Measurements from ENCODE around the gene TSNAXIP1. TPM values are rescaled to one million over a fixed set of nuclear protein-coding genes. Genes with fewer than 3 reads are reported as not detected.

TSNAXIP1 gene
- polyA plus RNA-seq, 1 donor (not counting 4 experiments of a cell fraction or from before 2014, with no cell fraction given) = 0.54 TPM

DNA sequence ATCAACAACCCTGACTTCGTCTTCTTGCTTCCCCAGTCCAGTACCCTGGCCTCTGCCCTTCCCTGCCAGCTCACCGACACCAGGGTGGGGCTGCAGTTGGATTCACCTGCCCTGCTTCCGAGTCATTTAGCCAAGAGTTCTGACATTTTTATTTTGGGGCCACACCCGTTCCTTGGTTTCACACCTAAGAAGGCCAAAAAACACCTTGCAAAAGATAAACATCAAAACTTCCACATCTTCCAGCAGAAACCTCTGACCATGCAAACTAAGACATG lies 45.8 kb upstream of the TSNAXIP1 start:
- no peak overlapping the region for H2AFZ ChIP-seq (ENCODE audit: control insufficient read depth, low read length)
- no peak overlapping the region for H3K27ac ChIP-seq (ENCODE audit: control insufficient read depth, insufficient read depth, low read length)
- peaks cover 6% of the 10 kb centered on the region for H4K20me1 ChIP-seq (ENCODE audit: control insufficient read depth, extremely low read depth, insufficient read depth, low read length)
- dilution Hi-C loops (cut with MboI; ENCODE audit: extremely low pct_ligation_motif_present, low sequenced_read_pairs) = no loop called here
- TF ChIP-seq EZH2 (IDR thresholded peaks at IDR 0.05; ENCODE audit: low read length) = no peak
- TF ChIP-seq, protein P1, sequence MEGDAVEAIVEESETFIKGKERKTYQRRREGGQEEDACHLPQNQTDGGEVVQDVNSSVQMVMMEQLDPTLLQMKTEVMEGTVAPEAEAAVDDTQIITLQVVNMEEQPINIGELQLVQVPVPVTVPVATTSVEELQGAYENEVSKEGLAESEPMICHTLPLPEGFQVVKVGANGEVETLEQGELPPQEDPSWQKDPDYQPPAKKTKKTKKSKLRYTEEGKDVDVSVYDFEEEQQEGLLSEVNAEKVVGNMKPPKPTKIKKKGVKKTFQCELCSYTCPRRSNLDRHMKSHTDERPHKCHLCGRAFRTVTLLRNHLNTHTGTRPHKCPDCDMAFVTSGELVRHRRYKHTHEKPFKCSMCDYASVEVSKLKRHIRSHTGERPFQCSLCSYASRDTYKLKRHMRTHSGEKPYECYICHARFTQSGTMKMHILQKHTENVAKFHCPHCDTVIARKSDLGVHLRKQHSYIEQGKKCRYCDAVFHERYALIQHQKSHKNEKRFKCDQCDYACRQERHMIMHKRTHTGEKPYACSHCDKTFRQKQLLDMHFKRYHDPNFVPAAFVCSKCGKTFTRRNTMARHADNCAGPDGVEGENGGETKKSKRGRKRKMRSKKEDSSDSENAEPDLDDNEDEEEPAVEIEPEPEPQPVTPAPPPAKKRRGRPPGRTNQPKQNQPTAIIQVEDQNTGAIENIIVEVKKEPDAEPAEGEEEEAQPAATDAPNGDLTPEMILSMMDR (optimal IDR thresholded peaks at IDR 0.05 in 1 of 3, IDR thresholded peaks at IDR 0.05 in 1 of 3, conservative IDR thresholded peaks at IDR 0.05 in 1 of 3; ENCODE audit: extremely low read depth in 1 of 3, insufficient read depth in 2 of 3, low read length in 3 of 3) = no peak
- DNase-seq (ENCODE audit: low read depth, low spot score) (no peak), FAIRE-seq (no peak)
- no peaks in the 10 kb centered on the region for H3K27me3 ChIP-seq (ENCODE audit: control insufficient read depth, extremely low read depth, insufficient read depth, low read length)
- H3K79me2 ChIP-seq (ENCODE audit: control insufficient read depth, insufficient read depth, low read length) = no peaks in the 10 kb centered on the region
- no peak overlapping the region for H3K4me2 ChIP-seq (ENCODE audit: control insufficient read depth, extremely low read depth, insufficient read depth, low read depth, low read length)
- no peak overlapping the region for H3K9ac ChIP-seq (ENCODE audit: control insufficient read depth, extremely low read depth, insufficient read depth, low read length)
- no peaks in the 10 kb centered on the region for H3K9me1 ChIP-seq (ENCODE audit: control insufficient read depth, extremely low read depth, insufficient read depth, low read length)
- peaks cover 4 to 7% of the 10 kb centered on the region in 2 experiments for H3K36me3 ChIP-seq (ENCODE audit: control insufficient read depth in 2 of 2, extremely low read depth in 1 of 2, insufficient read depth in 2 of 2, low read length in 2 of 2)
- no peak overlapping the region for H3K4me3 ChIP-seq (ENCODE audit: control insufficient read depth in 2 of 3, extremely low read depth in 1 of 3, insufficient read depth in 2 of 3, low read depth in 1 of 3, low read length in 3 of 3)
- H3K4me1 ChIP-seq (ENCODE audit: control insufficient read depth, extremely low read depth, insufficient read depth, low read length) = peaks cover 5% of the 10 kb centered on the region
- H3K9me3 ChIP-seq (ENCODE audit: control insufficient read depth, low read depth, low read length) = no peaks in the 10 kb centered on the region

DNA sequence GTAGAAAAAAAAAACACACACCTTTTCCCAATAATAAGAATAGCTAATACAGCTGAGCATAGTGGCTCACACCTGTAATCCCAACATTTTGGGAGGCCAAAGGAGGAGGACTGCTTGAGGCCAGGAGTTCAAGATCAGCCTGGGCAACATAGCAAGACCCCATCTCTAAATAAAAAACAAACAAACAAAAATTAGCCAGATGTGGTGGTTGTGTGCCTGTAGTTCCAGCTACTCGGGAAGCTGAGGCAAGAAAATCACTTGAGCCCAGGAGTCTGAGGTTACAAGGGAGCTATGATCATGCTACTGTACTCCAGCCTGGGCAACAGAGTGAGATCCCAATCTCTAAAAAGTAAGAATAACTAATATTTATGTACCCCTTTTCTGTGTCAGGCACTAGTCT lies 44.8 kb upstream of the TSNAXIP1 start:
- Histone ChIP-seq H3K79me2 (ENCODE audit: control insufficient read depth, insufficient read depth, low read length) (no peaks in the 10 kb centered on the region), H3K9ac (ENCODE audit: control insufficient read depth, extremely low read depth, insufficient read depth, low read length) (no peak overlapping the region), H3K36me3 (ENCODE audit: control insufficient read depth in 2 of 2, extremely low read depth in 1 of 2, insufficient read depth in 2 of 2, low read length in 2 of 2) (peaks cover 5 to 7% of the 10 kb centered on the region in 2 experiments), H3K27ac (ENCODE audit: control insufficient read depth, insufficient read depth, low read length) (no peak overlapping the region), H3K4me1 (ENCODE audit: control insufficient read depth, extremely low read depth, insufficient read depth, low read length) (peaks cover 5% of the 10 kb centered on the region), H4K20me1 (ENCODE audit: control insufficient read depth, extremely low read depth, insufficient read depth, low read length) (peaks cover 6% of the 10 kb centered on the region), H3K4me3 (ENCODE audit: control insufficient read depth in 2 of 3, extremely low read depth in 1 of 3, insufficient read depth in 2 of 3, low read depth in 1 of 3, low read length in 3 of 3) (no peak overlapping the region), H3K9me3 (ENCODE audit: control insufficient read depth, low read depth, low read length) (no peaks in the 10 kb centered on the region), H3K4me2 (ENCODE audit: control insufficient read depth, extremely low read depth, insufficient read depth, low read depth, low read length) (no peak overlapping the region), H2AFZ (ENCODE audit: control insufficient read depth, low read length) (no peak overlapping the region), H3K9me1 (ENCODE audit: control insufficient read depth, extremely low read depth, insufficient read depth, low read length) (no peaks in the 10 kb centered on the region), H3K27me3 (ENCODE audit: control insufficient read depth, extremely low read depth, insufficient read depth, low read length) (no peaks in the 10 kb centered on the region)
- FAIRE-seq = no peak
- TF ChIP-seq, protein P1 (optimal IDR thresholded peaks at IDR 0.05 in 1 of 3, IDR thresholded peaks at IDR 0.05 in 1 of 3, conservative IDR thresholded peaks at IDR 0.05 in 1 of 3; ENCODE audit: extremely low read depth in 1 of 3, insufficient read depth in 2 of 3, low read length in 3 of 3) = no peak
- no peak for TF ChIP-seq EZH2 (IDR thresholded peaks at IDR 0.05; ENCODE audit: low read length)
- dilution Hi-C loops (cut with MboI; ENCODE audit: extremely low pct_ligation_motif_present, low sequenced_read_pairs) = no loop called here
- DNase-seq (ENCODE audit: low read depth, low spot score) = no peak
